AG04450 (cell line): Measurements from ENCODE around the gene BMERB1. TPM values are rescaled to one million over a fixed set of nuclear protein-coding genes. Genes with fewer than 3 reads are reported as not detected.

Experiments
- CTCF ChIA-PET: fragments of 300-600, 350-600 bp; formaldehyde crosslinking; extraction: SDS; loops from one replicate; lab custom pipeline; 2022; ENCODE audit warnings: antibody characterized with exemption, inconsistent platforms; lab: Charles Lee
- POLR2A ChIA-PET: fragments of 350-600 bp; formaldehyde crosslinking; extraction: SDS; loops from one replicate; lab custom pipeline; 2021; ENCODE audit warnings: antibody characterized with exemption, inconsistent platforms; lab: Yijun Ruan, JAX
- DNase-seq: peaks from one replicate; pipeline ENCODE4 v3.0.0-alpha.2; 2011; ENCODE audit warnings: low read depth, low spot score
- H3K27ac ChIP-seq: one replicate; pipeline ENCODE4 v1.5.1; 2012; ENCODE audit warnings: low read depth, low read length, control low read depth
- H3K27me3 ChIP-seq: one replicate; pipeline ENCODE4 v1.6.0; 2012; ENCODE audit warnings: low read length; ENCODE audit not compliant: control insufficient read depth, insufficient read depth
- H3K4me3 ChIP-seq: 2 replicates; pipeline ENCODE4 v1.5.1; 2011; ENCODE audit warnings: mild to moderate bottlenecking, low read depth, low read length, control low read depth
- H3K9me3 ChIP-seq: 2 replicates; pipeline ENCODE4 v1.5.1; 2012; ENCODE audit warnings: low read length; ENCODE audit not compliant: control insufficient read depth, insufficient read depth
- polyA plus RNA-seq: library from polyadenylated mRNA; depleted of rRNA; stranded (reverse); fragments of >200 nt; gene quantifications from 2 replicates; pipeline ENCODE4 v1.2.3, GENCODE V29; 2011
- TF ChIP-seq, protein P1 (sequence below): IDR thresholded peaks from 2 replicates; pipeline ENCODE4 v1.5.1; 2011; ENCODE audit warnings: low read depth, low read length, control low read depth, inconsistent platforms

BMERB1 gene
- polyA plus RNA-seq, 1 experiment, result 43.9 TPM

DNA sequence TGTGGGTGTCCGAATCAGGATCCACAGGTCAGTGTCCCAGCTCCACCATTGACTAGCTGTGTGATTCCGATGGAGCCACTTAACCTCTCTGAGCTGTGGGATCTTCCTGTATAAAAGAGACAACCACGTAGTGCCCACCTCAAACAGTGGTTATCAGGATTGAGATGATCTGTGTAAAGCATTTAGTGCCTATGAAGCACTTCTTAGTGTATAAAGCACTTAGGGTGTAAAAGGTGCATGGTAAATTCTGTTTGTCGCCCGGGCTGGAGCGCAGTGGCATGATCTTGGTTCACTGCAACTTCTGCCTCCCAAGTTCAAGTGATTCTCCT, 113.3 kb downstream of the BMERB1 start:
- TF ChIP-seq, protein P1, sequence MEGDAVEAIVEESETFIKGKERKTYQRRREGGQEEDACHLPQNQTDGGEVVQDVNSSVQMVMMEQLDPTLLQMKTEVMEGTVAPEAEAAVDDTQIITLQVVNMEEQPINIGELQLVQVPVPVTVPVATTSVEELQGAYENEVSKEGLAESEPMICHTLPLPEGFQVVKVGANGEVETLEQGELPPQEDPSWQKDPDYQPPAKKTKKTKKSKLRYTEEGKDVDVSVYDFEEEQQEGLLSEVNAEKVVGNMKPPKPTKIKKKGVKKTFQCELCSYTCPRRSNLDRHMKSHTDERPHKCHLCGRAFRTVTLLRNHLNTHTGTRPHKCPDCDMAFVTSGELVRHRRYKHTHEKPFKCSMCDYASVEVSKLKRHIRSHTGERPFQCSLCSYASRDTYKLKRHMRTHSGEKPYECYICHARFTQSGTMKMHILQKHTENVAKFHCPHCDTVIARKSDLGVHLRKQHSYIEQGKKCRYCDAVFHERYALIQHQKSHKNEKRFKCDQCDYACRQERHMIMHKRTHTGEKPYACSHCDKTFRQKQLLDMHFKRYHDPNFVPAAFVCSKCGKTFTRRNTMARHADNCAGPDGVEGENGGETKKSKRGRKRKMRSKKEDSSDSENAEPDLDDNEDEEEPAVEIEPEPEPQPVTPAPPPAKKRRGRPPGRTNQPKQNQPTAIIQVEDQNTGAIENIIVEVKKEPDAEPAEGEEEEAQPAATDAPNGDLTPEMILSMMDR, result no peak
- H3K4me3 ChIP-seq, result no peak overlapping the region
- H3K27ac ChIP-seq, result no peak overlapping the region
- ChIA-PET POLR2A (interaction anchor here (0.6 kb wide), 1 partner anchor 36 kb away, joined by 5 read pairs; no protein-coding TSS in a partner anchor), CTCF (interaction anchor here (1.3 kb wide), 1 partner anchor 120 kb away, joined by 4 read pairs; no protein-coding TSS in a partner anchor)
- no peaks in the 10 kb centered on the region for H3K27me3 ChIP-seq
- peaks cover 8% of the 10 kb centered on the region for H3K9me3 ChIP-seq
- no peak for DNase-seq

DNA sequence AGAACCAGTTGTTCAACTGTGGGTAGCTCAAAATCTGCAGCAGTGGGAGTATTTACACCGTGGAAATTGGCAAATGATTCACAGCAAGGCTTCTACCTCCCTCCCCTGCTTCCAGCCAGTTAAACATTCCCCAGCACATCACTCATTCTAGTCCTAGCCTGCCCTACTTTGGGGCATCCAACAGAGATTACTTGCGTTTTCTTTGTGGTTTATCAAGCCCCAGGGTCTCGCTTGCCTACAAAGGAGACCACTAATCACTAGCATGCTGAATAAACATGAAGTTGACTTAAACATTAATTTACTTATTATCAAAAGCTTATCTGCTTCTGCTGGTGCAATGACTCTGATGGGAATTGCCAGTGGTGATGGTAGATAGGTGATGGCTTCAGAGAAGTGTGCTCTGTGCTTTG, 114.1 kb downstream of the BMERB1 start:
- no peak overlapping the region for H3K27ac ChIP-seq
- ChIA-PET POLR2A (no interaction called here), CTCF (interaction anchor here (1.3 kb wide), 1 partner anchor 121 kb away, joined by 4 read pairs; no protein-coding TSS in a partner anchor)
- TF ChIP-seq, protein P1, result no peak
- H3K9me3 ChIP-seq, result peaks cover under 1% of the 10 kb centered on the region; the same call in 1 of the 2 replicates
- no peak overlapping the region for H3K4me3 ChIP-seq
- no peaks in the 10 kb centered on the region for H3K27me3 ChIP-seq
- DNase-seq, result no peak

DNA sequence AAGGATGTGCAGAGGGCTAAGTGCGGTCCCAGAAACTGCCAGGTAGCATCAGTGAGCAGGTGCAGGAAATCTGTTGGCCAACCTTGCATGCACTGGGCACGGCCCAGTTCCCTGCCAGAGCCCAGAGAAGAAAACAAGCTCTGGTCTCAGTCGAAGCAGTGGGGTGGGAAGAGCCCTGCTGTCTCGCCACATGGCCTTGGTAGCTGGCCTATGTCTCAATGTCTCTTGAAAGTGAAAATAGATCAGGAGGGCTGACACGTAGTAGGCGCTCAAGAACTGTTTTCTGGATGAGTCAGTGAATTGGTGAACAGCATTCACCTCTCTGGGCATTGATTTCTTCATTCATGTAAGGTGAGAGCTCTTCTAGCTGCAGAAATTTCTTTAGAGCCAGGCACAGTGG, 118.1 kb downstream of the BMERB1 start:
- H3K9me3 ChIP-seq, result no peaks in the 10 kb centered on the region; the same call in 1 of the 2 replicates
- DNase-seq, result no peak
- no peak overlapping the region for H3K4me3 ChIP-seq
- H3K27me3 ChIP-seq, result no peaks in the 10 kb centered on the region
- CTCF ChIA-PET, result interaction anchor here (1.1 kb wide), 1 partner anchor 30 kb away, joined by 3 read pairs; no protein-coding TSS in a partner anchor
- POLR2A ChIA-PET, result no interaction called here
- TF ChIP-seq, protein P1, result no peak
- no peak overlapping the region for H3K27ac ChIP-seq

DNA sequence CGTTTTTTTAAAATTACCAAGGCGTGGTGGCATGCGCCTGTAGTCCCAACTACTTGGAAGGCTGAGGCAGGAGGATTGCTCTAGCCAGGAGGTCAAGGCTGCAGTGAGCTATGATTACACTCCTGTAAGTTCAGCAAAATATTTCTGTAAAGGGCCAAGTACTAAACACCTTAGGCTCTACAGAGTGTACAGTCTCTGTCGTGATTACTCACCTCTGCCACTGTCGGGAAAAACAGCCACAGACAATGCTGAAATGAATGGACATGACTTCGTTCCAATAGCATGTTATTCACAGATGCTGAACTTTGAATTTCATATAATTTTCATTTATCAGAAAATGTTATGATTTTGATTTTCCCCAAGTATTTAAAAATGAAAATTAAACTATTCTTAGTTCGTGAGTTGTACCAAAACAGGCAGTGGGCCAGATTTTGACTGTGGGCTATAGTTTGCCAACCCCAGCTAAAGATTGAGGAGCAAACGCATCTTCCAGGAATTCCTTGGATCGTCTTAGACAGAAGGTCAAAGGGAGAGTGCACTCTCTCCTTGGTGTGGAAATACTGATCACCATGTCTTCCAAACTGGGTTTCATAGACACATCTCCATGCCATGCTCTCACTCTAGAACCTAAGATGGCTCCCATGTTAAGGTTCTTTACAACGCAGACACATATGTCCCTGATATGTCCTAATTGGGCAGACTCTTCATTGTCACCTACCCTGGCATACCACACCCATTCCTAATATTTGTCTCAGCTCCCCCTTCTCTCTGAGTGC, 119.1 kb downstream of the BMERB1 start:
- POLR2A ChIA-PET, result no interaction called here
- H3K9me3 ChIP-seq, result no peaks in the 10 kb centered on the region
- CTCF ChIA-PET, result interaction anchor here (1.1 kb wide), 1 partner anchor 31 kb away, joined by 3 read pairs; no protein-coding TSS in a partner anchor
- no peak overlapping the region for H3K4me3 ChIP-seq
- H3K27ac ChIP-seq, result no peak overlapping the region
- DNase-seq, result no peak
- H3K27me3 ChIP-seq, result no peaks in the 10 kb centered on the region
- TF ChIP-seq, protein P1, result no peak

GRCh38 chr16:15556130-15556529, 121.7 kb downstream of the BMERB1 start:
- CTCF ChIA-PET, result no interaction called here
- Histone ChIP-seq H3K27me3 (no peaks in the 10 kb centered on the region), H3K4me3 (no peak overlapping the region), H3K27ac (no peak overlapping the region), H3K9me3 (no peaks in the 10 kb centered on the region)
- TF ChIP-seq, protein P1, result no peak
- DNase-seq, result no peak
- POLR2A ChIA-PET, result no interaction called here
